Stimulated activated naive CD8-positive, alpha-beta T cell treated with anti-CD3 and anti-CD28 coated beads, Interleukin-15, Interleukin-2, amounts not matched to agents 100 ng/mL and 50 ng/mL, for 24 hours (primary cell): ENCODE results near the gene RPS29.
A peak's percentile ranks its signal among the peaks of the same experiment; 100 is the strongest.

Source experiments
- H3K27ac Mint-ChIP-seq: one replicate; pipeline ENCODE4 v1.8.0; 2021; ENCODE audit warnings: mild to moderate bottlenecking, mixed read lengths
- H3K27me3 Mint-ChIP-seq: one replicate; pipeline ENCODE4 v1.8.0; 2021; ENCODE audit warnings: mixed read lengths
- H3K36me3 Mint-ChIP-seq: one replicate; pipeline ENCODE4 v1.8.0; 2021; ENCODE audit warnings: low read depth, mixed read lengths
- H3K4me1 Mint-ChIP-seq: one replicate; pipeline ENCODE4 v1.8.0; 2021; ENCODE audit warnings: low read depth, mixed read lengths
- H3K4me3 Mint-ChIP-seq: one replicate; pipeline ENCODE4 v1.8.0; 2021; ENCODE audit warnings: mild to moderate bottlenecking, mixed read lengths
- H3K9me3 Mint-ChIP-seq: one replicate; pipeline ENCODE4 v1.8.0; 2021; ENCODE audit warnings: mixed read lengths

RPS29 gene

GRCh38 chr14:49582113-49582977, 3.8 kb downstream of the RPS29 start:
- Mint-ChIP-seq H3K36me3 (peaks cover 70% of the 10 kb centered on the region), H3K27me3 (no peaks in the 10 kb centered on the region), H3K4me3 (peak overlapping the region; percentile 93), H3K27ac (peak overlapping the region; percentile 88), H3K4me1 (peaks cover 74% of the 10 kb centered on the region), H3K9me3 (no peaks in the 10 kb centered on the region)

DNA sequence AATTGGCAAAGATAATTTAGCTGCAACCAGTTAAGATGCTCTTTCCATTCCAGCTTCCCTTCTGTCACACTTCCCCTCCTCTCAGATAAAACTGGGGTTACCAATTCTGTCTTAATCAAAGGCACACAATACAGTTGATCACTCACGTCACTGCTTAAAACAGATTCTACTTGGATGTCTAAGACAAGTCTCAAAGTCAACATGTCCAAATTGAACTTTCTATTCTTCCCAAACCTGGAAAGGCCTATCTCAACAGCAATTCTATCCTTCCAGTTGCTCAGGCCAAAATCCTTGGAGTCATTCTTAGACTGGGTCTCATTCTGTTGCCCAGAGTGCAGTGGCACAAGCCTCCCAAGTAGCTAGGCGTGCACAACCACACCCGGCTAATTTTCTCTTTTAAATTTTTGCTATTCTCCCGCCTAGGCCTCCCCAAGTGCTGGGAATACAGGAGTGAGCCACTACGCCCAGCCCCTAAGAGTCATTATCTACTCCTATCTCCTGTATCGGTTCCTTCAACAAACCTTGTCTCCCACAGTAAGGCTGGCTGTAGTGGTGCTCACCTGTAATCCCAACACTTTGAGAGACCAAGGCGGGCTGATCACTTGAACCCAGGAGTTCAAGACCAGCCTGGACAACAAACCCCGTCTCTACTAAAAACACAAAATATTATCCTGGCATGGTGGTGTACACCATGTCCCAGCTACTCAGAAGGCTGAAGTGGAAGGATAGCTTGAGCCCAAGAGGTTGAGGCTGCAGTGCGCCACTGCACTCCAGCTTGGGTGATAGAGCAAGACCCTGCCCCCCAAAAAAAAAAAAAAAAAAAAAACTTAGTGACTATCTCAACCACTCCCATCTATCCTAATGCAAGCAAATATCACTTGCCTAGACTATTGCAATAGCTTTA, 4.7 kb downstream of the RPS29 start:
- Mint-ChIP-seq H3K36me3 (peaks cover 79% of the 10 kb centered on the region), H3K27me3 (no peaks in the 10 kb centered on the region), H3K4me1 (peaks cover 71% of the 10 kb centered on the region), H3K4me3 (peak overlapping the region; percentile 93), H3K27ac (peak overlapping the region; percentile 88), H3K9me3 (no peaks in the 10 kb centered on the region)

DNA sequence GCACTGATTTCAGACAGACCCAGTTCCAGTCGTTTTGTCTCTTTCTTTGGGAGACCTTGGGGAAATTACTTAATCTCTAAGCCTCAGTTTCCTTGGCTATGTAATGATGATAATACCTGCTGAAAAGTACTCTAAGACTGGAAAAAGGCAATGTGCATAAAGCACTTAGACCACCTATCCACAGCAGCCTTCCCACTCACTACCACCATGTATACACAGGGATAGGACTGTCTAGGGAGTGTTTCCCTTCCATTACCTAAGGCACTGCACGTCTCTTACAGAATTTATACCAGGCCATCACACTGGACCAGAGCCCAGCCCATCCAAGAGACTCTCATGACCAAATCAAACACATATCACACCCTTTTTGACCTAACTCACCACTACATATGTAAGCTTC, 6.3 kb downstream of the RPS29 start:
- no peak overlapping the region for H3K4me3 Mint-ChIP-seq
- peaks cover 69% of the 10 kb centered on the region for H3K36me3 Mint-ChIP-seq
- H3K27me3 Mint-ChIP-seq: no peaks in the 10 kb centered on the region
- no peaks in the 10 kb centered on the region for H3K9me3 Mint-ChIP-seq
- peak overlapping the region; percentile 22 for H3K27ac Mint-ChIP-seq
- H3K4me1 Mint-ChIP-seq: peaks cover 63% of the 10 kb centered on the region

DNA sequence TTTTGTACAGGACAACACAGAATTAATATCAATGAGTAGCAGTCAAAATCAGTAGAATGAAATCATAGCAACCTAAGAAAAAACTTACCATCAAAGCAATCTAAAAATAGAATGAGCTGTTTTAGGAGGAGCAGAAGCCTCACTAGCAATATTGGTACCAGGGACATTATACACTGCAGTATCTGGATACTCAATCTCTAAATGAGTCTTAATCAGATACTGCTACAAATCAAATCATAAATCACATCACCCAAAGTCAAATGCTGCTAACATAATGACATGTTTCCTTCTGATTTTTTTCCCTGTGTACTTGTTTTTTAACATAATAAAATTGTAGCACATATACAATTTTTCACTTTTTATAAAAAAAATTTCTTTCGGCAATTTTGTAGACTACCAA, 8.0 kb downstream of the RPS29 start:
- no peaks in the 10 kb centered on the region for H3K9me3 Mint-ChIP-seq
- no peaks in the 10 kb centered on the region for H3K27me3 Mint-ChIP-seq
- H3K4me3 Mint-ChIP-seq: no peak overlapping the region
- H3K27ac Mint-ChIP-seq: no peak overlapping the region
- H3K36me3 Mint-ChIP-seq: peaks cover 69% of the 10 kb centered on the region
- peaks cover 54% of the 10 kb centered on the region for H3K4me1 Mint-ChIP-seq

- H3K27me3 Mint-ChIP-seq: no peaks in the 10 kb centered on the region
- no peak overlapping the region for H3K4me3 Mint-ChIP-seq
- peaks cover 71% of the 10 kb centered on the region for H3K36me3 Mint-ChIP-seq
- peaks cover 20% of the 10 kb centered on the region for H3K4me1 Mint-ChIP-seq
- no peaks in the 10 kb centered on the region for H3K9me3 Mint-ChIP-seq
- no peak overlapping the region for H3K27ac Mint-ChIP-seq
Observed at GRCh38 chr14:49574038-49574437, 12.1 kb downstream of the RPS29 start.

DNA sequence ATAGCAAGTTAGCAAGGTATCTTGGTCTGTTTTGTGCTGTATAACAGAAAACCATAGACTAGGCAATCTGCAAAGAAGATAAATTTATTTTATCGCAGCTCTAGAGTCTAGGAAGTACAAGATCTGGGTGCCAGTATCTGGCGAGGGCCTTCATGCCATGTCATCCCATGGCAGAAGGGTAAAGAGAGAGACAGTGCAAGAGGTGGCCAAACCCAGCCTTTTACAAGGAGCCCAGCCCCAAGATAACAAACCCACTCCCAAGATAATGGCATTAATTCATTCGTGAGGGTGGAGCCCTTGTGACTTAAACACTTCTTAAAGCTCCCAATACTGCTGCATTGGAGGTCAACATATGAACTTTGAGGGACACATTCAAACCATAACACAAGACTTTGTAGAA, 16.9 kb downstream of the RPS29 start:
- H3K4me1 Mint-ChIP-seq: no peaks in the 10 kb centered on the region
- no peak overlapping the region for H3K27ac Mint-ChIP-seq
- no peak overlapping the region for H3K4me3 Mint-ChIP-seq
- H3K36me3 Mint-ChIP-seq: peaks cover 41% of the 10 kb centered on the region
- H3K27me3 Mint-ChIP-seq: no peaks in the 10 kb centered on the region
- no peaks in the 10 kb centered on the region for H3K9me3 Mint-ChIP-seq

GRCh38 chr14:49566714-49567113, 19.5 kb downstream of the RPS29 start:
- Mint-ChIP-seq H3K27ac (no peak overlapping the region), H3K4me1 (no peaks in the 10 kb centered on the region), H3K27me3 (no peaks in the 10 kb centered on the region), H3K9me3 (no peaks in the 10 kb centered on the region), H3K4me3 (no peak overlapping the region), H3K36me3 (peaks cover 16% of the 10 kb centered on the region)

- Mint-ChIP-seq H3K27me3 (no peaks in the 10 kb centered on the region), H3K9me3 (peaks cover 3% of the 10 kb centered on the region), H3K27ac (no peak overlapping the region)
Observed at GRCh38 chr14:49559979-49560768, 26.0 kb downstream of the RPS29 start.

DNA sequence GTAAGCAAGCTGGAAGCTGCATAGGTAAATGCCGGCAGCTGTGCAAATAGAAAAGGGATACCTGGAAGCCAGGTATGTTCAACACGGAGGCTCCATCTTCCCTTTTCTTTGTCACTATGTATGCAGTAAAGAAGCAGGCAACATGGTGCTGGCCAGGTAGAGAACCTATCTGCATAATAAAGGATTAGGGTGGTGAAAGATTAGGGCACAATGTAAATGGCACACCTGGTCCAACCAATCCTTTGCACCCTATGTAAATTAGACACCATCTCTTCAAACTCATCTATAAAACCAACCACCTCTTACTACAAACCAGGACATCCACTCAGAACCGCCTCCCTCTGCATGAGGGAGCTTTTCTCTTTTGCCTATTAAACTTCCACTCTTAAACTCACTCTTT, 32.3 kb downstream of the RPS29 start:
- Mint-ChIP-seq H3K9me3 (no peaks in the 10 kb centered on the region), H3K27ac (no peak overlapping the region)

More at GRCh38 chr14:49559979-49560768, 26.0 kb downstream of the RPS29 start:
- no peak overlapping the region for H3K4me3 Mint-ChIP-seq
- no peaks in the 10 kb centered on the region for H3K36me3 Mint-ChIP-seq
- no peaks in the 10 kb centered on the region for H3K4me1 Mint-ChIP-seq

DNA sequence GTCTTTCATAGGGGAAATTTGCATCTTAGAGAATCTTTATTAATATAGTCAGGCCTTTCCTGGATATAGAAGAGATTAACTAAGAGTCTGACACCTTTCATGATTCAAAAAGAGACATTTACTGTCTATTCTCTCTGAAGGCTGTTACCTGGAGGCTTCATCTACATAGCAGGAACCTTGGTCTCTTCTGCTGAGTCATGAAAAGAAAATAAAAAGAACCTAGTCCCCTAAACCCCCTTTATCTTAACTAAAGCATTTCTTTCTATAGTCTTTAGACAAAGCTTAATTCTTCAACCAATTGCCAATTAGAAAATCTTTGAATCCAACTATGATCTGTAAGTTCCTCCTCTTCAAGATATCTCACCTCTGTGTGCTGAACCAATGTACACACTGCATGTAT, 33.1 kb downstream of the RPS29 start:
- Mint-ChIP-seq H3K4me3 (no peak overlapping the region), H3K36me3 (no peaks in the 10 kb centered on the region), H3K27me3 (peaks cover 4% of the 10 kb centered on the region)

More for the DNA sequence above, 32.3 kb downstream of the RPS29 start:
- Mint-ChIP-seq H3K36me3 (no peaks in the 10 kb centered on the region), H3K4me3 (no peak overlapping the region), H3K27me3 (peaks cover 4% of the 10 kb centered on the region), H3K4me1 (no peaks in the 10 kb centered on the region)

GRCh38 chr14:49551569-49551968, 34.6 kb downstream of the RPS29 start:
- Mint-ChIP-seq H3K9me3 (no peaks in the 10 kb centered on the region), H3K27me3 (peaks cover 4% of the 10 kb centered on the region), H3K4me1 (no peaks in the 10 kb centered on the region), H3K4me3 (no peak overlapping the region), H3K36me3 (no peaks in the 10 kb centered on the region), H3K27ac (no peak overlapping the region)

More for the DNA sequence above, 33.1 kb downstream of the RPS29 start:
- no peak overlapping the region for H3K27ac Mint-ChIP-seq
- H3K4me1 Mint-ChIP-seq: no peaks in the 10 kb centered on the region
- H3K9me3 Mint-ChIP-seq: no peaks in the 10 kb centered on the region

DNA sequence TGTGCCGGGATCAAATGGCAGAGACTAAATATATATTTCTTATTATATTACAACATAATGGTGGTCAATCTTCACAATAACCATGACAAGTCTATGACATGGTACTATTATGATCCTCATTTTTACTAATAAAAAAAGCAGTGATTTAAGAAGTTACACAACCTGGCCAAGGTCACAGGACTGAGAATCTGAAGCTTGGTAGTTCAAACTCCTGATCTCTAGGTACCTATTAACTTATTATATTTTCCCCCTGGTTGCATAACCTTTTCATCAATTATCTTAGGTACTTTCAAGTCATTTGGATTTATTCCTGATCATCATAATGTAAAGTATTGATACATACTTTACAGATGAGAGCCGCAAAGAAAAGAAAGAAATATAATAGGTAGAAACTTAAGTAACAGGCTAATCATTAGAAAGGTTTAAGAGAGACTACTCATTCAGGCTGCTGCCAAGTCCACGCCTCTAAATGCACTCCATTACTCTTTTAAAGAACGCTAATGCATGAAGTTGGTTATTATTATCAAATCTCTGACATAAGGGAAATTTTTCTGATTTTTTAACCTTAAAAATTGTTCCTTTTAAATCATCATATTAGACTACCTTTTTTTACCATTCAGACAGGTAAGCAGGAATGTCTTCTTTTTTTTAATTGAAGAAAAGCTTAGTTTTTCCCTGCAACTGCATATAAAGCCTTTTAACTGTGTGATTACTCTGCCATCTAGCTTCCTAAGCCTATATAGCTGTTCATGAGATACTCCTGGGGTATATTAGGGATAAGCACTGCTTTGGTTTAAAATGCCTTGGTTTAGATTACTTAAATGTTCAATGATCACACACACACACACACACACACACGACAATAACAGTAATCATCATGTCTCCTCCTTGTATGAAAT, 35.6 kb downstream of the RPS29 start:
- H3K4me1 Mint-ChIP-seq: no peaks in the 10 kb centered on the region
- H3K27me3 Mint-ChIP-seq: peaks cover 4% of the 10 kb centered on the region
- no peaks in the 10 kb centered on the region for H3K36me3 Mint-ChIP-seq
- H3K27ac Mint-ChIP-seq: no peak overlapping the region
- H3K4me3 Mint-ChIP-seq: no peak overlapping the region
- no peaks in the 10 kb centered on the region for H3K9me3 Mint-ChIP-seq

GRCh38 chr14:49549881-49550280, 36.3 kb downstream of the RPS29 start:
- H3K9me3 Mint-ChIP-seq: no peaks in the 10 kb centered on the region
- no peaks in the 10 kb centered on the region for H3K4me1 Mint-ChIP-seq
- no peak overlapping the region for H3K4me3 Mint-ChIP-seq
- no peak overlapping the region for H3K27ac Mint-ChIP-seq
- peaks cover 4% of the 10 kb centered on the region for H3K27me3 Mint-ChIP-seq
- no peaks in the 10 kb centered on the region for H3K36me3 Mint-ChIP-seq

DNA sequence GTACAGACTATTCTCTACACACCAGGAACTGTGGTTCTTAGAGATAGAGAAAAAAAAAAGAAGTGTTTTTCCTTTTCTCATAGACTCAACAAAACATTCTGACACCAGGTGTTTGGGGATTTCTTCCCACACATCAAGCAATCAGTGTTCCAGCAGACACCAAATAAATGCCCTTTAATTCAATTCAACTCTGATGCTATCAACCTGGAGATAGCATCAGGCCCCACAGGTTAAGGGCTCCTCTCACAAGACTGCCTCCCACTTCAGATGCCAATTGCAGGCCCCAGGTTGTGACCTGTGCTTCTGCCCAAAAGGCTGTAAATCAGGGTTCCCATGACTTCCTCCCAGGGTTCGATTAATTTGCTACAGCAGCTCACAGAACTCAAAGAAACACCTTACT, 36.7 kb downstream of the RPS29 start:
- Mint-ChIP-seq H3K36me3 (no peaks in the 10 kb centered on the region), H3K27me3 (peaks cover 4% of the 10 kb centered on the region), H3K27ac (no peak overlapping the region), H3K9me3 (no peaks in the 10 kb centered on the region), H3K4me1 (no peaks in the 10 kb centered on the region), H3K4me3 (no peak overlapping the region)
